Skeletal muscle satellite cell (primary cell): ENCODE measurements around the gene MAK. TPM values are rescaled to one million over a fixed set of nuclear protein-coding genes. Genes with fewer than 3 reads are reported as not detected.
"Not testable (repeated sequence)": the region's sequence is repeated elsewhere in the genome, so short reads cannot be mapped to it uniquely, and the experiment has no call there.

Experiments
- H3K27me3 ChIP-seq: 2 replicates; pipeline ENCODE4 v1.7.0; 2013; ENCODE audit warnings: low read length; ENCODE audit not compliant: control insufficient read depth, insufficient read depth
- H3K36me3 ChIP-seq: 2 replicates; pipeline ENCODE4 v1.7.0; 2013; ENCODE audit warnings: mild to moderate bottlenecking, control low read depth, low read length; ENCODE audit not compliant: insufficient read depth
- H3K4me1 ChIP-seq: 2 replicates; pipeline ENCODE4 v1.7.0; 2013; ENCODE audit warnings: low read length; ENCODE audit not compliant: control insufficient read depth, insufficient read depth
- H3K4me2 ChIP-seq: 2 replicates; pipeline ENCODE4 v1.7.0; 2013; ENCODE audit warnings: mild to moderate bottlenecking, low read length
- H3K4me3 ChIP-seq: 2 replicates; pipeline ENCODE4 v1.7.0; 2013; ENCODE audit warnings: low read length
- H3K9ac ChIP-seq: 2 replicates; pipeline ENCODE4 v1.7.0; 2013; ENCODE audit warnings: mild to moderate bottlenecking, low read depth, low read length, moderate library complexity
- H3K9me3 ChIP-seq: replicated peaks from 2 replicates; pipeline ENCODE4 v1.7.0; 2013; ENCODE audit warnings: mild to moderate bottlenecking, control low read depth, low read length
- total RNA-seq: library from RNA; depleted of rRNA; stranded (reverse); fragments of >200 nt; gene quantifications from 2 replicates; pipeline ENCODE4 v1.2.3, GENCODE V29; 2012; rRNA removed

The MAK gene, protein sequence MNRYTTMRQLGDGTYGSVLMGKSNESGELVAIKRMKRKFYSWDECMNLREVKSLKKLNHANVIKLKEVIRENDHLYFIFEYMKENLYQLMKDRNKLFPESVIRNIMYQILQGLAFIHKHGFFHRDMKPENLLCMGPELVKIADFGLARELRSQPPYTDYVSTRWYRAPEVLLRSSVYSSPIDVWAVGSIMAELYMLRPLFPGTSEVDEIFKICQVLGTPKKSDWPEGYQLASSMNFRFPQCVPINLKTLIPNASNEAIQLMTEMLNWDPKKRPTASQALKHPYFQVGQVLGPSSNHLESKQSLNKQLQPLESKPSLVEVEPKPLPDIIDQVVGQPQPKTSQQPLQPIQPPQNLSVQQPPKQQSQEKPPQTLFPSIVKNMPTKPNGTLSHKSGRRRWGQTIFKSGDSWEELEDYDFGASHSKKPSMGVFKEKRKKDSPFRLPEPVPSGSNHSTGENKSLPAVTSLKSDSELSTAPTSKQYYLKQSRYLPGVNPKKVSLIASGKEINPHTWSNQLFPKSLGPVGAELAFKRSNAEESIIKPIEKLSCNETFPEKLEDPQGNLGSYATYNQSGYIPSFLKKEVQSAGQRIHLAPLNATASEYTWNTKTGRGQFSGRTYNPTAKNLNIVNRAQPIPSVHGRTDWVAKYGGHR
- not detected in 2 replicates for total RNA-seq

DNA sequence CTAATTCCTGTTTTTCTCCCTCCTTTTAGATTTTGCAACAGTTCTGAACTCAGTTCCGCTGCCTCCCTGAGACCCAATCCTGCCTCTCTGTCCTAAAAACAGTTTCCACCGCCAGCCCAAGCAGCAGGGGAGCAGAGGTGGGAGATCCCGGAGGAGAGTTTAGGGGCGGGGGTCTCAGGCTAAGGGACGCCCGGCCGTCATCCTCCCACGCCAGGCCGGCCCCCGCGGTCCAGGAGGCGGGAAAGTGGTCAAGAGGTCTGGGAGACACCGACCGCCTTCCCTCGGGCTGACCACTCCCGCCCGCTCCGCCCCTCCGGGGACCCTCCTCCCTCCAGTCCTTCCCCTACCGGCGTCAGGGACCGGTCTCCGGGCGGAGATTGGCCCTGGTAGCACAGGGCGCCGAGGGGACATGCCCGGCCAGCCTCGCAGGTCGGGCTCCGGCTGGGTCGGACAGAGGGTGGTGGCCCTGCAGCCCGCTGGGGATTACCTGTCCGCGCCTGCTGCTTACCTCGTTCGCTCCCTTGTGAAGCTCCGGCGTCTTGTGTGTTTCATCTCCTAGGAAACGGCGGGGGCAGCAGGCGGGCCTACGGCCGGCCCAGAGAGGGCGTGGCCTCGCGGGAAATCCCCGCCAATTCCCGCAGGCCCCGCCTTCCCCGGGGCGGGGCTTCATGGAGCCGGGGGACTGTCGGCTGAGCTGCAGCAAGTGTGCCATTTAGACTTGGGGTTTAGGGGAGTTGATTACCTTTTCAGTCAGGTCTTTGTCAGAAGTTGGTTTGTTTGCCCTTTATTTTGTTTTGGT lies at the start of gene MAK:
TSS of gene MAK (minus strand) at position 545 of the 799 bp plus-strand sequence. CDS start 7,891 bp downstream, outside the sequence.
- Histone ChIP-seq H3K4me2 (peak within 1 kb of the TSS; percentile 99), H3K4me1 (peaks cover 11% of the 10 kb centered on the region), H3K27me3 (peaks cover 54% of the 10 kb centered on the region), H3K4me3 (peak within 1 kb of the TSS; percentile 75), H3K9me3 (no peaks in the 10 kb centered on the region), H3K9ac (peak within 1 kb of the TSS; percentile 56), H3K36me3 (no peaks in the 10 kb centered on the region)

DNA sequence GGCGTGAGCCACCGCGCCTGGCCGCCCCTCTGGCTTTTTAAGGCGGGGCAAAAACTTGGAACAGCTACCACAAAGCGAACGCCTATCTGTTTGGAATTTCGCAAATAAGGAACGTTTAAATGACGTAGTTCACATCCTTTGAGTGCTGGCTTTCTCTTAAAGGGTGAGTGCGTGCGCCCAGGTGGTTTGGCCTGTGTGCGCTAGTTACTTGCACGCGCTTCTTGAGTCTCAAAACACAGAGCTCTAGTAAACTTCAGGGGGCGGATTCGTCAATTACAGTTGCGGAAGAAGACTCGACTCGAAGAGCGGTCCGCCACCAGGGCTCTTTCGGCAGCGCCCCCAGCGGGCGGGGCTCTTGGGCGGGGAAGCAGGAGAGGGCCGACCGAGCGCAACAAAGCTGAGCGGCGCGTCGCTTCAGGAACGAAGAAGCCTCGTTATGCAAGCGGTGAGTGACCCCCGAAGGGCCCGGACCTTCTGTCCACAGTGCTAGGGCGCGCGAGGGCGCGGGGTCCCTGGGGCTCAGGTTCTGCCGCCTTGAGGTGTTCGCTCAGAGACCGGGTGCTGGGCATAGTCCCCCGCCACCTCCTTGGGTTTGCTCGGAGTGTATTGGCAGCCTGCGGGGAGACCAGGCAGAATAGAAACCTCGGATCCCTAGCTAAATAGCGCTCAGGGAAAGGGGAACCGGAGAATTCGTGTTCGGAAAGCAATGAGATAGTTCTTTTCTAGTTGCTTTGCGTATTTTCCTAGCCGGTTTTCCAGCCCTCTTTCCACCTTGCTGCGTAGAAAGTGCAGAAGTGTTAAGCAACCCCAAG lies 48.6 kb upstream of the MAK start, which contains the start of gene SYCP2L:
TSS of gene SYCP2L (plus strand) at position 362 of the 812 bp plus-strand sequence. CDS start at position 437, 75 bp downstream.
- no peaks in the 10 kb centered on the region for H3K36me3 ChIP-seq
- H3K9me3 ChIP-seq = no peaks in the 10 kb centered on the region
- peak within 1 kb of the TSS; percentile 57 for H3K4me3 ChIP-seq
- H3K9ac ChIP-seq = no peak within 1 kb of the TSS
- H3K27me3 ChIP-seq = peaks cover 64% of the 10 kb centered on the region
- peaks cover 5% of the 10 kb centered on the region for H3K4me1 ChIP-seq
- peak within 1 kb of the TSS; percentile 63 for H3K4me2 ChIP-seq

DNA sequence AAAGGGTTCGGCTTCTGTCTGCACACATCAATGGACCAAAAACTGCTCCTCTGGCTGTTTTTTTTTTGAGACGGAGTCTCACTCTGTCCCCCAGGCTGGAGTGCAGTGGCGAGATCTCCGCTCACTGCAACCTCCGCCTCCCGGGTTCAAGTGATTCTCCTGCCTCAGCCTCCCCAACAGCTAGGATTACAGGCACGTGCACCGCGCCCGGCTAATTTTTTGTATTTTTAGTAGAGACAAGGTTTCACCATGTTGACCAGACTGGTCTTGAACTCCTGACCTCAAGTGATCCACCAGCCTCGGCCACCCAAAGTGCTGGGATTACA lies 48.0 kb upstream of the MAK start:
- H3K9ac ChIP-seq, H3K4me1 ChIP-seq, H3K4me3 ChIP-seq, H3K9me3 ChIP-seq, H3K36me3 ChIP-seq: not testable (repeated sequence)
- Histone ChIP-seq H3K27me3 (peaks cover 68% of the 10 kb centered on the region), H3K4me2 (peak overlapping the region; percentile 63)

DNA sequence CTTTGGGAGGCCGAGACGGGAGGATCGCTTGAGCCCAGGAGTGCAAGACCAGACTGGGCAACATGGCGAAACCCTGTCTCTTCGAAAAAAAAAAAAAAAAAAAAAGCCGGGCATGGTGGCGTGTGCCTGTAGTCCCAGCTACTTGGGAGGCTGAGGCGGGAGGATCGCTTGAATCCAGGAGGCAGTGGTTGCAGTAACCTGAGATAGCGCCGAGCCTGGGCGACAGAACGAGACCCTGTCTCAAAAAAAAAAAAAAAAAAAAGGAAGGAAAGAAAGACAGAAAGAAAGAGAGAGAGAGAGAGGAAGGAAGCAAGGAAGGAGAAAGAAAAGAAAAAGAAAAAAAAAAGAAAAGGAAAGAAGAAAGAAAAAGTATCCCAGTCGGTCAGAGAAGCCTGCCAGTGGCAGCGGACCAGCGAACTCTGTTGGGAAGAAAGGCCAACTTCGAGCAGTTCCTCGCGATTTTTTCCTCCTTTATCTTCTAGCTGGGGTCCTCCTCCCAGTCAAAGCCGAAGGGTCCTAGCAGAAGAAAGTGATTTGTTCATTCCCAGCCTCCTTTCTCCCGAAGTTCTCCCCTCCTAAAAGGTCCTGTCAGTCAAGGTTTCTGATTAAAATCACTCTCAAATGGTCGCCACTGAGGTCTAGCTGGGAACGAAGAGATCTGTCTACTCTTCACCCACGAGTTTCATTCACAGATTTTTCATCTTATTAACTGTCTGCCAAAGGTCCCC lies 46.1 kb upstream of the MAK start:
- Histone ChIP-seq H3K4me1 (peaks cover 5% of the 10 kb centered on the region), H3K9ac (no peak overlapping the region), H3K9me3 (no peaks in the 10 kb centered on the region), H3K4me3 (no peak overlapping the region), H3K27me3 (peaks cover 82% of the 10 kb centered on the region), H3K4me2 (no peak overlapping the region), H3K36me3 (no peaks in the 10 kb centered on the region)

DNA sequence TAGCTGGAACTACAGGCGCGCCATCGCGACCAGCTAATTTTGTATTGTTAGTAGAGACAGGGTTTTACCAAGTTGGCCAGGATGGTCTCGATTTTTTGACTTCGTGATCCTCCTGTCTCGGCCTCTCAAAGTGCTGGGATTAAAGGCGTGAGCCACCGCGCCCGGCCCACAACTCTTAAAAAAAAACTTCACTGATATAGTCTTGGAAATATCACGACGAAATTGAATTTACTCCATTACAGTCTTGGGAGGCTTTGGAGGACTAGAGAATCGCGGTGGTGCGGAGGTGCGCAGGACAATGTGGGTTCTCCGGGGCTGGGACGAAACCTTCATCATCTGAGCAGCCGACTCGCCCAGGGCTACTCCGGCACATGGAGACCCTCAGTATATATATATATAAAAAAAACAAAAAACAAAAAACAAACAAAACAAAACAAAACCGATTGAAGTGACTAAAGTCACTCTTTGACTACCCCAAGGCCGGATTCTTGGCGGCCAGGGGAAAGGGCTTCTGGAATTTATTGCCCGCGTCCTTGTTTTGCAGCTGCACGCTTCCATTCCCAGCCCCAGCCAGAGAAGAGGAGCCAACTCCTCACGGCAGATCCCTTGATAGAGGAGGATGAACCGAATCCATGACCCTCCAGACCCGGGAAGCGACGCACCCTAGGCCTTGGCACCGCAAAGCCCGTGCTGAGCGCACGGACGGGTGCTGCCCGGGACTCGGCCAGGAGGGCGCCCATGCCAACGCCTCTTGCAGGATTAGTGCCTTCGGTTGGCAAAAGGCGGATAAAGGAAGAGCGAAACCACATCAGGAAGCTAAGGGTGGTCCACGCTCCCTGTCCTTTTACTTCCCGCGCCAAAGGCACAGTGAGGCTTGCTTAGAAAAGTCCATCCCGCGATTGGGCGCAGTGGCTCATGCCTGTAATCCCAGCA lies 45.2 kb upstream of the MAK start:
- Histone ChIP-seq H3K4me2 (no peak overlapping the region), H3K9me3 (no peaks in the 10 kb centered on the region), H3K4me1 (peaks cover 5% of the 10 kb centered on the region), H3K36me3 (no peaks in the 10 kb centered on the region), H3K4me3 (no peak overlapping the region), H3K27me3 (peaks cover 85% of the 10 kb centered on the region), H3K9ac (no peak overlapping the region)

DNA sequence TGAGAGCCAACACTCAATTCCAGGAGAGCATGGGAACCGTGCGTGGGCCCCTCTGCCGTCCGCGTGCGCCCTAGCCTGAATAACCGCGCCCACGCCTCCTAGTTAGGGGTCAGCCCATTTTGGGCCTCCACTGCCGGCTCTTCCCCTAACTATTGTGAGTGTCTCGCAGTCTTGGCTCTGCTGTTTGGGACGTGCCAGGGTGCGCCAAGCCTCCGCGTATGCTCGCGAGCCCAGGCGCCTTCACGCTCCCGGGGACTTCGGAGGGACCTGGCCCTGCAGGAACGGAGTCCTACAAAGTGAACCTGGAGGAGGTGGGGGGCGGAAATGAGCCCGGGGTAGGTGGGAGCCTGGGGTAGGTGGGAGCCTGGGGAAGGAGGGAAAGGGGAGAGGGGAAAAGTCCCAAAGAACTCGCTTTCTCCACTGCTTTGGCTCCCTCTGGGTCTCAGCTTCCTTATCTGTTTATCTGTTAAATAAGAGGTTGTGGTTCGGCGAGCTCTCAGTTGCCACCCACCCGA lies 44.4 kb upstream of the MAK start:
- Histone ChIP-seq H3K27me3 (peaks cover 80% of the 10 kb centered on the region), H3K9me3 (no peaks in the 10 kb centered on the region), H3K9ac (no peak overlapping the region)

DNA sequence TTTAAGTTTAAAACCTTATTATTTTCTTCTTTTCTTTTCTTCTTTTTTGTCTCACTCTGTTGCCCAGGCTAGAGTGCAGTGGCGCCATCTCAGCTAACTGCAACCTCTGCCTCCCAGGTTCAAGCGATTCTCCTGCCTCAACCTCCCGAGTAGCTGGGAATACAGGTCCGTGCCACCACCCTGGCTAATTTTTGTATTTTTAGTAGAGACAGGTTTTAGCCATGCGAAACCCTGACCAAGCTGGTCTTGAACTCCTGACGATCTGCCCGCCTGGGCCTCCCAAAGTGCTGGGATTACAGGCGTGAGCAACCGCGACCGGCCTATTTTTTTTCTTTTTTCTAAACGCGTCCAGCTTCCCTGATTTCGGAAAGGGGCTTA lies 43.9 kb upstream of the MAK start:
- not testable (repeated sequence) for H3K9me3 ChIP-seq, H3K36me3 ChIP-seq, H3K9ac ChIP-seq, H3K4me2 ChIP-seq, H3K4me1 ChIP-seq, H3K4me3 ChIP-seq
- H3K27me3 ChIP-seq = peaks cover 75% of the 10 kb centered on the region

More for the DNA sequence above, 44.4 kb upstream of the MAK start:
- Histone ChIP-seq H3K36me3 (no peaks in the 10 kb centered on the region), H3K4me3 (no peak overlapping the region), H3K4me2 (no peak overlapping the region), H3K4me1 (peaks cover 5% of the 10 kb centered on the region)

DNA sequence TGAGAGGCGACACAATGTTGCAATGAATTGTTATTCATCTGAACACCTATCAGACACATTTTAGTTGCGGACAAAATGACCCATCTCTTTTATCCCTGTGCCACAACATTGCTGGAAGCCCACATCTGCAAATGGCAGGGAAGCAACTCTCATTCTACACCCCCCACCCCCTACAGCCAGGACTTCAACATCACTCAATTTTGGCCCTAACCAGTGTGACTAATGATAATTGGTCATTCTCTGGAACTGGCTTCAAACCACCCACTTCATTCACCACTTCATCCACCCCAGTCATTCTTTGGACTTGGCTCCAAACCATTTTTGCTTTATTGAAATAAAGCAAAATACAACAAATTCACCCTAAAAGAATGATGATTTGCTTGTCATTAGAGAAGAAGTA lies 42.0 kb upstream of the MAK start:
- Histone ChIP-seq H3K4me1 (no peaks in the 10 kb centered on the region), H3K27me3 (peaks cover 58% of the 10 kb centered on the region), H3K4me3 (no peak overlapping the region), H3K4me2 (no peak overlapping the region), H3K9ac (no peak overlapping the region), H3K9me3 (no peaks in the 10 kb centered on the region), H3K36me3 (no peaks in the 10 kb centered on the region)

DNA sequence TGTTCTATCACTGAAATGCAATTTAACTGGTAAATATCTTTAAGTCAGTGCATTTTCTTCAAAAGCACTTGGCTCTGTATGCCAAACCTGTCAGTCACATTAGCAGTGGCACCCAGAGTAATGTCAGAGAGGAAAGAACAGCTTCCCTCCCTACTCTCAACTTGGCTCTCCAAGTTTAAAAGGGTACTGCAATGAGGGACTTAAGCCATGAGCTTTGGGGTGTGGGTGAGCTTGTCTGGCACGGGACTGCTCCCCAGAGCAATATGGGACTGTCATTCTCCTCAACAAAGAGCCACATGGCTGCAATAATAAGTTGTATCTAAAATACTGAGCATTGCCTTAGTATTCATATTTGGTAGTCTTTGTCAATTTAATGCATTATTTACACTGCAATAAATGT lies 39.5 kb upstream of the MAK start:
- Histone ChIP-seq H3K4me1 (no peaks in the 10 kb centered on the region), H3K9ac (no peak overlapping the region), H3K27me3 (peaks cover 48% of the 10 kb centered on the region), H3K9me3 (no peaks in the 10 kb centered on the region), H3K4me2 (no peak overlapping the region), H3K36me3 (no peaks in the 10 kb centered on the region), H3K4me3 (no peak overlapping the region)

DNA sequence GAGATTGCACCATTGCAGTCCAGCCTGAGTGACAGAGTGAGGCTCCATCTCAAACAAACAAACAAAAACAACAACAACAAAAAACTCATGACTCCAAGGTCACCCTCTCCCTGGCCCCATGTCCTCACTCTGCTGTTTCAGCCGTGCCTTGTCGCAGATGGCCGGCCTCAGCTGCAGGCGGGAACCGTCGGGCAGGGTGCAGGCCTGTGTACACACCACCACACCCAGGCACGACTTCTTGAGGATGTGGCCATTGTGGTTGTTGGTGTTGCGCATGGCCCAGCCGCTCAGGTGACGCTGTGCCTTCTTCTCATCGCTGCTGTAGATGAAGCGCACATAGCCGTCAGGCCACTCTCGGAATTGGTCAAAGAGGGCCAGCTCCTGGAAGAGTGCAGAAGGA lies 38.7 kb upstream of the MAK start:
- H3K4me3 ChIP-seq = no peak overlapping the region
- H3K4me1 ChIP-seq = no peaks in the 10 kb centered on the region
- H3K36me3 ChIP-seq = no peaks in the 10 kb centered on the region
- H3K9me3 ChIP-seq = no peaks in the 10 kb centered on the region
- peaks cover 39% of the 10 kb centered on the region for H3K27me3 ChIP-seq
- H3K4me2 ChIP-seq = no peak overlapping the region
- H3K9ac ChIP-seq = no peak overlapping the region
